T follicular helper cell (primary cell): ENCODE results near the gene GMDS.

Experiments used
- DNase-seq: peaks from one replicate; pipeline ENCODE4 v3.0.0-alpha.2; 2020; ENCODE audit warnings: low read depth

The GMDS gene

GRCh38 chr6:2133716-2134310 is 111.6 kb downstream of the GMDS start:
- DNase-seq, result no peak

DNA sequence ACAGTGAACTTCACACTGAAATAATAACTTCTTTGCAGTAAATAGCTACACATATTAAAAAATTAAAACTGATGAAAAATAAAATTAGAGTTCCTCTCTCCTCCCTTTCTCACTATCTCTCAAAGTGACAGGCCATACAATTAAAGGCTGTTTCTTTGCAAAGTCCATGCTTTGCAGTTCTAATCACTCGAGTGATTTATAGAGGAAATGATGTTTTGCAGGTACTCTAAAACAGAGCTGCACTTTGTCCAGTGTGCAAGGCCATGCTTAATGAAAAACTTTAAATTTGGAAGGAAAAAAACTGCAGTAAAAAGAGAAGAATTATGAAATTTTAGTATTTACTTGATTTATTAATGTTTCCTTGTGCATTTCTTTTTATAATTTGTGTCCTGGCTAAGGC is 112.5 kb downstream of the GMDS start:
- no peak for DNase-seq

DNA sequence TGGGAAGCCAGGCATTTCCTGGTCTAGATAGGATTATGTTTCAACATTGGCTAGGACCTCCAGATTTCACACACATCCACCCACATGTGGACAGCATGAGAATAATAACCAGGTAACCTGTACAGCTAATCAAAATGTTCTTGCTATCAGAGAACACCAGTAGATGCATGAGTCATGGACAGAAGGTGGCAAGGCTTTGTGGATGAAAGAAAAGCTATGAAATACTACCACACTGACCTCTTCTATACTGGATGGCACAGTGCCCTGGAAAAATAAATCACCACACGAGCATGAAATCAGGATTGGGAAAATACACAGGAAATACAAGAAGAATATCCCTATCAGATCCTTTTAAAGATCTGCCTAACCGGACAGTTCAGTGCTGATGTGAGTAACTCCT is 113.0 kb downstream of the GMDS start:
- DNase-seq, result no peak

DNA sequence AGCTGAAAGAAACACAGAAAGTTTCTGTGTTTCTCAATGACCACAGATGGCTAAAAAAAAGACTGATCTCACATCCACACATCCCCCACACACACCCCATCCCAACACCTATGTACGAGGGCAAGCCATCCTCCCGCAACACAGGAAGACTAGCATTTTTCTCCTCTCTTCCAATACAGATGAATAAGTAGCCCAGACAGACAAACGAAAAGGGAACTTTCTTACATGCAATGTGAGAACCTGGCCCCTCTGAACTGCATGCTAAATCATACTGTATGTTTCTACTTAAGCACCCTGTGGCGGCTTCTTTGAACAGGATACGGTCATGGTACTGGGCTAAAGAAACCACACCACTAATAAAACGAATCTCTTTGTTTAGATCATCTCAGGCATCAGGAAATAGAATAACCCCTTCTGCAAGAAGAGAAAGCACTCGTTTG is 116.2 kb downstream of the GMDS start:
- no peak for DNase-seq

DNA sequence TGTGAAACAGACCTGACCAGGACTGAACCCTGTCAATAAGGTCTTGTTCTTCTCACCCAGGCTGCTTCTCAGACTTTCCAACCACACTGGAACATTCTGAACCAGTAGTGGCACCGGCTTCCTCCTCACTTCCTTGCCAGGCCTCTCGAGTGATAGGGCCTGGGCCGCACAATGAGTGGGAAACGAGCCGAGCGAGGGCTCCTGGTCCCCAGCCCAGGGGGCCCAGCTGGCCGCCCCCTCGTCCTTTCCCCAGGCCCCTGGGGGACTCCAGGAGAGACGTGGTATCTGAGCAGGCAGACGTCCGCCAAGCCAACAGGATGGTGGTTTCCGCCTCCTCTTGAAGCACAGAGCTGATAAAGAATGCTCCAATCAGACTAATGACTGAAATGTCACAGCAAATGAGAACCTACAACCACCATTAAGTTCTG is 117.9 kb downstream of the GMDS start:
- no peak for DNase-seq

DNA sequence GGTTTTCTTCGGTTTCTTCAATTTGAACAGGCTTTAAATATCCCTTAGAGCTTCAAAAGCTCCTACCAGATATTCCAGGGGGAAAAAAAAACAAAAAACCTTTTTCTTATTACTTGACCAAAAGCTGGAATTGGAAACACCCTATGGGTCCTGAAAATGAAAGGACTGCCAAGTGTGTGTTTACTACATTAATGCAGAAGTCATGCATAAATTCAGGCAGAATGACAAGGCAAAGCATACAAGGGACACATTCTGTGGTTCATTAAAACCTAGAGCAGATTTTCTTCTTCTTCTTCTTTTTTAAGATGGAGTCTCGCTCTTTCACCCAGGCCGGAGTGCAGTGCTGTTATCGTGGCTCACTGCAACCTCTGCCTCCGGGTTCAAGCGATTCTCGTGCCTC is 119.1 kb downstream of the GMDS start:
- DNase-seq, result no peak

DNA sequence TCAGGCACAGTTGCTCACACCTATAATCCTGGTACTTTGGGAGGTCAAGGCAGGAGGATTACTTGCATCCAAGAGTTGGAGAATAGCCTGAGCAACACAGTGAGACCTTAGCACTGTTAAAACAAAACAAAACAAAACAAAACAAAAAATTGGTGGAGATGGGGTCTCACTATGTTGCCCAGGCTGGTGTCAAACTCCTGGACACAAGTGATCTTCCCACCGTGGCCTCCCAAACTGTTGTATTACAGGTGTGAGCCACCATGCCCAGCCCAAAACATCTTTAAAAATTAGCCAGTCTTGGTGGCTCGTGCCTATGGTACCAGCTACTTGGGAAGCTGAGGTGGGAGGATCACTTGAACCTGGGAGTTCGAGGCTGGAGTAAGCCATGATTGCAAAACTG is 120.2 kb downstream of the GMDS start:
- no peak for DNase-seq

DNA sequence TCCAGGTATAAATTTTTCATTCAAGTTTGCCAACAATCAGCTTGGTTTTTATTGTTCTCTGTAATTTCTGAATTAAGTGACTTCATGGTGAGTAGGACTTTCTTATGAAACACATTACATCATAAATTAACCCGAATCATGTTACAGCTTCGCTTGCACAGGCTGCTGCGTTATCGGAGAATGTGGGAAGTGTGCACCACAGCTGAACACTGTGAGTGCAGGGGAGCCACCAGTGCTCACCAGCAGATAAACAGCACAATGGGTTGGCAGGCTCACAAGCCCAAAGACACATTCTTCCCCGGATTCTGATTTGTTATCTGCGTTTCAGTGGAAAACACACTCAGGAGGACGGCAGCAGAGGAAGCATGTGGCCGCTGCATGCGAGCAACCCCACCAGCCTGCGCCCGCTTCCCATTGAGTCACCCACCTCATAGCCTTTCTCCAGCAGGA is 121.1 kb downstream of the GMDS start:
- DNase-seq, result no peak

- no peak for DNase-seq
Measured at GRCh38 chr6:2120912-2121311, 124.5 kb downstream of the GMDS start.

DNA sequence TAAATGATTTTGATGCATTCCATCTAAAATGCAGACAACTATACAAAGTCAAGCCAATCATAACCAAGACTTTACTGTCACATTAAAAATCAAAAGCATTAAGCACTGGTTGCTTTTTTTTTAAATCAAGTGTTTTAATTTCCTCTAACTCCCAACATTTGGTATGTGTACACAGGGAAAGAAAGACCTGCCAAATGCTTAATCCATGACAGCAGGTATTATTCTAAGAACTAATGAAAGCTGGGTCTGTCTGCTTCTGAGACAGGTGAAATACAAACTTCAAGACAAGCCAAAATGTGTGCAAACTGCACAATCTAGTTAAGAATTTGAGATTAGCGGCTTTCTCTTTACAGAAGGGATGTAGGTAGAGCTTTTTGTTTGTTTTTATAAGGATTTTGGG is 126.1 kb downstream of the GMDS start:
- DNase-seq, result no peak

DNA sequence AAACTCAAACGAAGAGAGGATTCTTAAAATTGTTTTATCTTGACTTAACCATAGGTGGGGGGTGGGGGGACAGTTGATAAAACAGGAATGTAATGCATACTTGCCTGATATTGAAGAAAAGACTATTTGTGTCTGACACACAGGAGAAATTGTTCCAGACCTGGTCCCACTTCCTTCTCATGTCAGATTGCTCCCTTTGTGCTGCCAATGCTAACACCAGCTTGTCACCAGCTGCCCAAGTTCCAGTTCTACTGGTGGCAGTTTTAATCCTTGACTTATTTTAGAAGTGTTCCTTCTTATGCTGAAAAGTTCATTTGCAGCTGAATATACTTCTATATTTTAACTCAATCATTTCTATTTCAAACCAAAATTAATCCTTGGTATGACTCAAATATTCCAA is 127.3 kb downstream of the GMDS start:
- no peak for DNase-seq

DNA sequence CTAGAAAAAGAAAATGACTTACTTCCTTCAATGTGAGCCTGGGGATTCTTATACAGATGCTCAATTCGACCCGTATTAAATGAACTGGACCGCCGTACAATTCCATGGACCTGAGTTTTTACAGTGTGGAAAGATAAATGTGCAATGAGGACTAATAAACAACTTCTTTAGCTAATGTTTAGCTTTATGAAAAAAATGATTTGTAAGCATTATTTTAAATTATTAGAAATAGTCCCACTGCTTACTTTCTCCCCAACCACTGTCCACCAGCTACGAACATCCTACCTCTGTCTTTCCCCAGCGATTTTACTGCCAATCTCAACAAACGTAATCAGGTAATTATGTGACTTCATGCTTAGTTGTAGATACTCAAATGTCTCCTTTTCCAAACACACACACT is 128.0 kb downstream of the GMDS start:
- no peak for DNase-seq

DNA sequence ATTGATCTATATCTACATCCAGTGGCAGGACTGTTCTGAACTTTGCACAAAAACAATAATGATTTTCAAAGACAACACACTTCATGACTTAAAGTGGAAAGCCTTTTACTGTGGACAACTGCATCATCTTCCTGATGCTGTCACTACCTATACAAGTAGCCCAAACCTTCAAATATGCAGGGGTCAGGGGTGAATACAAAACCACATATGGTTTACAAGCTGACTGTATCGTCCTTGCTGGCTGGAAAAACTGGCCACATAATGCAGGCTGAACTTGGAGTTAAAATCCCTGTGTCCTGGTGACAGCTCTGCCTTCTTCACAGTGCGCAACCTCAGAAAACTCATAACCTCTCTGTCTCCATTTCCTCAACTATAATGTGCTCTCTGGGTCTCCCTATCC is 128.9 kb downstream of the GMDS start:
- DNase-seq, result no peak

- DNase-seq, result no peak
Measured at GRCh38 chr6:2114100-2114499, 131.3 kb downstream of the GMDS start.

- no peak for DNase-seq
Measured at GRCh38 chr6:2111162-2111677, 134.2 kb downstream of the GMDS start.

DNA sequence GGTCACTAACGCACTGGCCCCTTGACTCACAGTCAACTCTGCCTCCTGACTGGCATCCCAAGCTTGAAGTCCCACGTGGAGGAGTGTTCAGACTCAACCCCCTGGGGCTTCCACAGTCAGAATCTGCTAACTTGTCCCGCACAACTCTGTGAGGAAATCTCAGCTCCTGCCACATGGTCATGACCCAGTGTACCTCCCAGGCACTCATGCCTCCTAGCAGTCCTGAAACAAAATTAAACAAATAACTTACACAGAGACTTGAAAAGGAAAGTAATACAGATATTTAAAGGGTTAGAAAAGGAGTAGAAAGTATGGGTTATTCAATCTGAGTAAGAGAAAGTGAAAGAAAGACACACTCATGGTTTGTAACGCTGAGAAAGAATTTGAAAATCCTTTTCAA is 134.9 kb downstream of the GMDS start:
- no peak for DNase-seq

DNA sequence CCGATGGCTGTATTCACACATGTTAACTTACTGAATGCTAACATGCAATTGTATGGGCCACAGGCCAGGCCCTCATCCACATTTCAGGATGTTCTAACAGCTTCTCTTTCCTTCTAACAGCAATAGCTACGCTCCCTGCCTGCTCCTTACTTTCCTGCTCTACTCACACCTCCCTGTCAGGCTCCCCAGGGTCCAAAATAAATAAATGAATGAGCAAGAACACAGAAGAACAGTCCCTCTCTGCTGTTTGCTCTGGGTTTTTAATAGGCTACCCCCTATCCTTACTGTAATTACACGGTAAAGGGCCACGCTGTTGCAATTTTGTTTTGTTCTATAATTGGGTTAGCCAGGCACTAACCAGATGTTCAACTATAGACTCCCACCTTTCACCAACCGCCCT is 135.6 kb downstream of the GMDS start:
- no peak for DNase-seq

GRCh38 chr6:2108700-2109306 is 136.6 kb downstream of the GMDS start:
- no peak for DNase-seq

DNA sequence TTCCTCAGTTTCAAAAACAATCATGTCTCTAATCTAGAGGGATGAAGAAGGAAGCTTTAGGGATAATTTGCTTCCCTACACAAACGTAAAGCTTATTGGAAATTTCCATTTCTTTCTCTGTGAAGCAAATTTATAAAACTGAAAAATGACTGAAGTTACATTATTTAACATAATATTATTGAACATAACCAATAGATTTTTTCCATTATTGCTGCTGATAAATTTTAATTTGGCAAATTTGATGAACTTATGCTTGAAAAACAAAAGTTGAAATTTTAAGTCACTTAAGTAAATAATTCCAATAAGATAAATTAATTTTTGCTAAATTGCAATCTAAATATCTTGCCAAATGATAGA is 140.9 kb downstream of the GMDS start:
- no peak for DNase-seq

DNA sequence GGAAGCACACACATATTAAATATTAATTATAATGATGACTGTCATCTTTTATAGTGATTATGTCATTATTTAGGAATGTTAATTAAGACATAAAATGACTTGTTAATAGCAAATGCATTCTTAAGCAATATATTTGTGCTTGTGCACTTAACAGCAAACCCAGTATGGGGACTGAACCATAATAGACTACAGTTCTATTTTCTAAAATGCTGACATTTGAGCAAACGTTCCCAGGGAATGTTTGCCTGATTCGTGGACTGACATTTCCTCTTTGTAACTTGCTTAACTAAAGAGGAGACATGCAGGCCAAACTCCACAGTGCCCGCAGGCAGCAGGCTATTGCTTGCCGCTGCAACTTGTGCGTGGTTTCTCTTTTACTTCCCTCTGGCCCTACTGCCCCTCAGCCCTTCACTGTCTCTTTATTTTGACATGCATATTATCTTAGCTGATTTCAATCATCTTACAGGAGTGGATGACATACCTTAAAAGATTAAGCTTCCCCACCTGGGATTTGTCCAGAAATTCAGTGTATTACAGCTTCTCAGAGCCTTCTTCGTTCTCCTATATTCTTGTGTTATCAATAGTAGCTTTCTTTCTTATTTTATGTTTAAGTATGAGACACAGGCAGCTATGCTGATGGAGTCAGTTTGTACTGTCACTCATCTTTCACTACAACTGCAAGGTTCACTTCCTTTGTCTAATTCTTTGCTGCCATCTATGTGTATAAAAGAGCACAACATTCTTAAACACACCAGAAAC is 141.5 kb downstream of the GMDS start:
- DNase-seq, result no peak

- no peak for DNase-seq
Measured at GRCh38 chr6:2102966-2103365, 142.4 kb downstream of the GMDS start.

GRCh38 chr6:2102316-2102883 is 143.0 kb downstream of the GMDS start:
- DNase-seq, result no peak

- no peak for DNase-seq
Measured at GRCh38 chr6:2101213-2101612, 144.2 kb downstream of the GMDS start.
